Rectal smooth muscle tissue (tissue), 1 donor: Measurements from ENCODE around the gene BACH2.

Source experiments
- H3K27ac ChIP-seq: one replicate; pipeline ENCODE4 v1.7.0; 2013; ENCODE audit warnings: low read depth, low read length, inconsistent platforms
- H3K27me3 ChIP-seq: one replicate; pipeline ENCODE4 v1.7.0; 2013; ENCODE audit warnings: low read length; ENCODE audit not compliant: control insufficient read depth, insufficient read depth
- H3K36me3 ChIP-seq: one replicate; pipeline ENCODE4 v1.7.0; 2013; ENCODE audit warnings: low read length; ENCODE audit not compliant: control insufficient read depth, insufficient read depth
- H3K4me1 ChIP-seq: one replicate; pipeline ENCODE4 v1.7.0; 2013; ENCODE audit warnings: low read length; ENCODE audit not compliant: control insufficient read depth, insufficient read depth
- H3K4me3 ChIP-seq: one replicate; pipeline ENCODE4 v1.7.0; 2013; ENCODE audit warnings: low read length
- H3K9ac ChIP-seq: one replicate; pipeline ENCODE4 v1.7.0; 2013; ENCODE audit warnings: low read length

BACH2 gene

DNA sequence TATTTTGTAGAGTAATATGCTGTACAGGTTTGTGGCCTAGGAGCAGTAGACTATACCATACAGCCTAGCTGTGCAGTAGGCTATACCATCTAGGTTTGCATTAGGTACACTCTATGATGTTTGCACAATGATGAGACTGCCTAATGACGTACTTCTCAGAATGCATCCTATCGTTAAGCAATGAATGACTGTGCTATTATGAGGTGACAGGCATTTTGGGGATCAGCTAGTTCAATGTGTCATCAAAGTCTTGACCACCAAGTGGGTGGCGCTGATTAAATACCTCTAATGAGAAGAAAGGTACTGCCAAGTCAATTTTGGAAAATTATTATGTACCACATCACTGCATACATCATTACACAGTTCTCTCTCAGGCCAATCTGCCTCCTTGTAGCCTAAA lies 190.2 kb downstream of the BACH2 start:
- H3K4me1 ChIP-seq, result no peaks in the 10 kb centered on the region
- no peaks in the 10 kb centered on the region for H3K36me3 ChIP-seq
- no peak overlapping the region for H3K27ac ChIP-seq
- no peak overlapping the region for H3K9ac ChIP-seq
- no peak overlapping the region for H3K4me3 ChIP-seq
- no peaks in the 10 kb centered on the region for H3K27me3 ChIP-seq

DNA sequence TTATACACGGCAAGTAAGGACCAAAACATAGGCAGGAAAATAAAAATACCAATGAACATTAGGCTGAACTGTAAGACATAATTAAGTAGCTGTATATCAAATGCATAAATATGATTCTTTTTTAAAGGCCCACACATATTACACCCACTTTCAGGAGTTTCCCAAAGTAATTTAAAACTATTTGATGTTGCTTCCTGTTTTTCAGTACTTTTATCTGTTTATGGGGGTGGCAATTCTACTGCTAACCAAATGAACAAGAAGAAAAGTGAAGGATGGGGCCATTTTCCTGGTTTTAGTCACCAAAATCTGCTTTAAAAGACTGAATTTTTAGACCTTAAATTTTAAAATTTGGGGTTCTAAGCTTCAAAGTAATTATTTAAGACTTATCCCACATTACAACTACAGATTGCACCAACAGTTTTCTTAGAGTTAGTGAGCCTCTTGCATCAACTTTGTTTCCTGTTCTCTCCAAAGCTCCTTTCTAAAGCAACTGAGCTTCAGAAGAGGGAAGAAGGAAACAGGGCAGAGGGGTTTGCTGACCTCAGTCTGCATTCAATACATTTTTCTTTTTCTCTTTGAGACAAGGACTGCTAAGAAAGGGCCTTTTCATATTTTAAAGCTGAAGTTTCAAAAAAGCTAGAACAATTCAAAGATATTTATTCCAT lies 191.0 kb downstream of the BACH2 start:
- H3K9ac ChIP-seq, result no peak overlapping the region
- no peak overlapping the region for H3K27ac ChIP-seq
- H3K4me1 ChIP-seq, result no peaks in the 10 kb centered on the region
- H3K4me3 ChIP-seq, result no peak overlapping the region
- no peaks in the 10 kb centered on the region for H3K36me3 ChIP-seq
- H3K27me3 ChIP-seq, result no peaks in the 10 kb centered on the region

DNA sequence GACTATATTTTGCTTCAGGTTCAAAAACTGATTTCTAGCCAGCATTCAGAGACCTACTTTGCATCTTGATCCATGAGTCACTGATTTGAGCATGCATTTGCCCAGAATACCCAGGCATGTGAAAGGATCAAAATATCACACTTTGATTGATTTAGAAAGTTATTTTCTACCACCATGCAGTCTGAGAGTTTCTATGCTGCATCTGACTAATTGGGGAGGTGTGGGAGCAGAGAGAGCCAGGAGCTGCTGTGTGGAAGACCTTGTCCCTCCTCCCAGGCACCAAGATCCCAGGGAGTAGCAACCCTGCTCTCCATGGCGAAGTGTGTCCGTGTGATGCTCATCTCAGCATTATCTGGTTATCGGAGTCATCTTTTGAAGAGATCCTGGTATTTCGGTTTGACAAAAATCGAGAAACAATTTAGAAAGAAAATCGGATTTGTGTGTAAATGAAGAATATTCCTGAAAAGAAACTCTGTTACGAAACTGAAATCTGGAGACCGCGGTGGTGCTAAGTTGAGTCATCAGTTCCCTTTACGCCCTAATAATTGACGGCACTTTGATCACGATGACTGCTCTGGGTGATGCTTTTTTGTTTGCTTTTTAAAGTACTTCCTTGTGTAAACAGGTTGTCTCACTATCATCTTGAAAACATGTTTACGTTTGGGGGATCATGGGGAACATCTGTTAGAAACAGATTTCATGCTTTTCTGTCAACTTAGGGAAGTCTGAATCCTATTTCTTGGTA lies 193.4 kb downstream of the BACH2 start:
- H3K27me3 ChIP-seq, result no peaks in the 10 kb centered on the region
- no peaks in the 10 kb centered on the region for H3K4me1 ChIP-seq
- no peak overlapping the region for H3K4me3 ChIP-seq
- no peak overlapping the region for H3K9ac ChIP-seq
- no peak overlapping the region for H3K27ac ChIP-seq
- no peaks in the 10 kb centered on the region for H3K36me3 ChIP-seq

DNA sequence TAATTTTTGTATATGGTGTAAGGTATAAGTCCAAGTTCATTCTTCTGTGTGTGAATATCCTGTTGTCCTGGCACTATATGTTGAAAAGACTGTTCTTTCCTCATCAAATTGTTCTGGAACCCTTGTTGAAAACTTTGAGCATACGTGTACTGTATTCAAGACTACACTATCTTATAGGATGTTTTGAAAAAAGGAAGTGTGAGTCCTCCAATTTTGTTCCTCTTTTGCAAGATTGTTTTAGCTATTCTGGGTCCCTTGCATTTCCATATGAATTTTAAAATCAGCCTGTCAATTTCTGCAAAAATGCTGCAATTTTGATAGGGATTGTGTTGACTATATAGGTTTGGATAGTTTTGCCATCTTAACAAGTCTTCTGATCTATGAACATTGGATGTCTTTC lies 195.2 kb downstream of the BACH2 start:
- Histone ChIP-seq H3K4me3 (no peak overlapping the region), H3K36me3 (no peaks in the 10 kb centered on the region), H3K27ac (no peak overlapping the region), H3K4me1 (peaks cover 9% of the 10 kb centered on the region), H3K9ac (no peak overlapping the region), H3K27me3 (no peaks in the 10 kb centered on the region)

DNA sequence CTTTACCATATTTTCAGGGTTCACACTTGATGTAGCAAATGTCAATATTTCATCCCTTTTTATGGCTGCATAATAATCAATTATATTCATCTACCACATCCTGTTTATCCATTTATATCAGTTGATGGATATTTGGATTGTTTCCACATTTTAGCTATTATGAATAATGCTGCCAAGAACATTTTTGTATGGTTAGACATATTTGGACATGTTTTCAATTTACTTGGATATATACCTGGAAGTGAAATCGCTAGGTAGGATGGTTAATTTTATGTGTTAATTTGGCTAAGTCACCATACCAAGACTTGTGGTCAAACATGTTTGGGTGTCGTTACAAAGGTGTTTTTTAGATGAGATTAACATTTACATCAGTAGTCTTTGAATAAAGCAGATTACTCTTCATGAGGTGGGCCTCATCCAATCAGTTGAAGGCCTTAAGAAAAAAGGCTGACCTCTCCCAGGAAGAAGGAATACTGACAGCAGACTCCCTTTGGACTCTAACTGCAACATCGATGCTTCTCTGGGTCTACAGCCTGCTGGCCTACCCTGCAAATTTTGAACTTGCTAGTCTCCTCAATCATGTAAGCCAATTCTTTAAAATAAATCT lies 196.5 kb downstream of the BACH2 start:
- Histone ChIP-seq H3K9ac (no peak overlapping the region), H3K4me3 (no peak overlapping the region), H3K27me3 (no peaks in the 10 kb centered on the region), H3K36me3 (no peaks in the 10 kb centered on the region), H3K27ac (no peak overlapping the region), H3K4me1 (peaks cover 9% of the 10 kb centered on the region)

DNA sequence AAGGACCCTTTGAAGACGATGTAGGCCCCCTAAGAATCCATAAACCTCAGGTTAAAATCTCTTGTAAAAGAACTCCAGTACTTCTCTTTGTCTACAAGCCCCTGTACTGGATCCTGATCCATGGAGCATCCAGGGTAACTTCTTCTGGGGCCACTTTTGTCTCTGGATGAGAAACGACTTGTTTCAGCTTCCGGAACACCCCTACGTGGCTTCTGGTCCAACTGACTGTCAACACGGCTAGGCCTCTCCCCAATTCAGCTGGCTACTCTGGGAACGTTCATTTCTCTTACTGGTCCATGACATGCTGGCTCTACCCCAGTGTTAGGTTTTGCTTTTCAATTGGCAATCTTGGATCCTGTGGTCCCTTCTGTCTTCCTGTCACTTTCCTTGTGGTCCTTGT lies 198.0 kb downstream of the BACH2 start:
- Histone ChIP-seq H3K27ac (peak overlapping the region; percentile 65), H3K4me1 (peaks cover 9% of the 10 kb centered on the region), H3K4me3 (no peak overlapping the region), H3K9ac (no peak overlapping the region), H3K36me3 (no peaks in the 10 kb centered on the region), H3K27me3 (no peaks in the 10 kb centered on the region)

DNA sequence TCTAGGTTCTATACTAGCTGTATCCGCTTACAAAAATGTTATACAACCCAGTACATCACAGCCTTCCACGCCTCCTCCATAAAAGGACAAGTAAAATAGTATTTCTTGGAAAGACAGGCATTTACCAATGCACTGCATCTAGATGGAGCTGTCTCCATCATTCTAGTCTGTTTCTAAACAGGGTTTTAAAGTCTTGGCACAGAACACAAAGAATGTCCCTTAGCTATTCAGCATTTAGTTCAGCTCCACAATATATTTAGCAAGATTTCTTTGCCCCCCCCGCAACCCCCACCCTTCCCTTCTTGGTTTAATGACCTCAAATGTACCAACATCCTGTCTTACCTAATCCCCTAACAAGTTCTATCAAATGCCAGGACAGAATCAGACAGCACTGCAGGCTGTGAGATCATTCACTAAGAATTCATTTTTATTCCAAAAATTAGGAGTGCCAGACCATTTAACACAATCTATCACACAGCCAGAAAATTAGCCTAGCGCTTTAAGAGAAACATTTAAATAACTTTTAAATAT lies 198.6 kb downstream of the BACH2 start:
- peaks cover 9% of the 10 kb centered on the region for H3K4me1 ChIP-seq
- no peaks in the 10 kb centered on the region for H3K27me3 ChIP-seq
- no peak overlapping the region for H3K9ac ChIP-seq
- H3K36me3 ChIP-seq, result no peaks in the 10 kb centered on the region
- peak overlapping the region; percentile 65 for H3K27ac ChIP-seq
- H3K4me3 ChIP-seq, result no peak overlapping the region

DNA sequence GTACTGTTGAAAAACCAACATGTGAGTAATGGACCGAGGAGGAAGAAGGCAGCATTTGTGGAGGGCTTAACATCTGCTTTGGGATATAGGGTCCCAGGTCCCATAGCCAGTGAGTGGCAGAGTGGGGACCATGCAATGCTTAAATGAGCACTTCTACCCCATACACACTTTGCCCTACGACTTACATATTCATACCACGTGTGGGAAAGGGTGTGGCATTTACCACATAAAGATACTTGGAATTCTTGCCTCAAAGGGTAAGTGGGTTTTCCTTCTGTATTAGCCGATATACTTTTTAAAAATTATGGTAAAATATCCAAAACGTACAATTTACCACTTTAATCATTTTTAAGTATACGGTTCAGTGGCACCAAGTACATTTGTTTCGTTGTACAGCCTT lies 199.3 kb downstream of the BACH2 start:
- Histone ChIP-seq H3K36me3 (no peaks in the 10 kb centered on the region), H3K4me1 (peaks cover 9% of the 10 kb centered on the region), H3K27ac (peak overlapping the region; percentile 65), H3K9ac (no peak overlapping the region), H3K27me3 (no peaks in the 10 kb centered on the region), H3K4me3 (no peak overlapping the region)

DNA sequence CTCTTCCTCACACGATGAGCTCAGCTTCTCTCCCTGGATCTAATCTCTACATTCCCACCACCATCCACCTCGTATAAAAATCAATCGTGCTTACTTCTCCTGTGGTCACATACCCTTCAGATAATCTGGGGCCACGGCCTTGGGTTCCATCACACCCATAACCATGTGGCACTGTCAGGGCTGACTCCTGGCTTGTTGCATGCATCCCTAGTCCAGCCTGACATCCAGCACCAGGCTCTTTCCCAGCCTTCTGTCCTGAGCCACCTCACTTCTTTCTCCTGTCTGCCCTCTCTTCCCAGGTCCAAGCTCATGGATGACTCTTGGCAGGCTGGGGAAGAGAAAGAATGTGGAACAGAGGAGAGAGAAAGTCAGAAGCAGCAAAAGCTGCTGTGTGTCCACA lies 199.8 kb downstream of the BACH2 start:
- Histone ChIP-seq H3K4me3 (no peak overlapping the region), H3K9ac (no peak overlapping the region), H3K27ac (no peak overlapping the region)

DNA sequence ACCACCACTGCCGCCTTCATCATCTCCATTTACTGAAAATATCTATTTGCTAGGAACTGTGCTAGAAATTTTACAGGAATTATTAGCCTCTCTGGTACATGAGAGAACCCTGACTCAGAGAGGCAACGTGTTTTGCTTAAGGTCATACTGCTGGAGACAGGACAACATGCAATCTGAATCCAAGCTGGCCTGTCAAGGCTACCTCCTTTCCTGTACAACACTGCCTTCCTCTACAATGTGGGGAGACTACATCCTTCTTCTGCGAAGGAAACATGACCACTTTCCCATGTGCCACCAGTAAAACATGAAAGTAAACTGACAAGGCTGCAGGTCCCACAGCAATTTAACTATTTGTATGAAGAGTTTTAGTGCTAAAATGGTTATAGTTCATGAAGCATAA lies 200.9 kb downstream of the BACH2 start:
- Histone ChIP-seq H3K4me1 (peaks cover 9% of the 10 kb centered on the region), H3K9ac (no peak overlapping the region)

More for the DNA sequence above, 199.8 kb downstream of the BACH2 start:
- Histone ChIP-seq H3K27me3 (no peaks in the 10 kb centered on the region), H3K36me3 (no peaks in the 10 kb centered on the region), H3K4me1 (peaks cover 9% of the 10 kb centered on the region)

DNA sequence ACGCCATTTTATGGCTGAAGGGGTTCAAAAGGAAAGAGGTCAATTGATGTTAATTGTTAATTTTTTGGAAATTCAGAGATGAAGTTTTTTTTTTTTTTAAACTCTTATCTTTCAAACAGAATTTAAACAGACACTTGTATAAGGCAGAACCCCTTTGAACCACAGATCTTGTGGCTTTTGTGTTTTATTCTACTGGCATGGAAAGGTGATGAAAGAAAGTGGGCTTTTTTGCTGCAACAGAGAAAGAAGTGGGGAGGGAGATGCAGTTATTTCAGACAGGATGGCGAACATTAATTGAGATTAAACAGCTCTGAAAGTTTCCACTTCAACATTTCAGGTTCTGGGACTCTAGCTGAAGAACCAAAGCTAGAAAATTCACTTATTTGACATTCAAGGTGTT lies 201.5 kb downstream of the BACH2 start:
- Histone ChIP-seq H3K27ac (no peak overlapping the region), H3K4me3 (no peak overlapping the region), H3K4me1 (peaks cover 9% of the 10 kb centered on the region), H3K27me3 (no peaks in the 10 kb centered on the region), H3K36me3 (no peaks in the 10 kb centered on the region), H3K9ac (no peak overlapping the region)

More for the DNA sequence above, 200.9 kb downstream of the BACH2 start:
- no peak overlapping the region for H3K27ac ChIP-seq
- no peaks in the 10 kb centered on the region for H3K27me3 ChIP-seq
- H3K36me3 ChIP-seq, result no peaks in the 10 kb centered on the region
- H3K4me3 ChIP-seq, result no peak overlapping the region

DNA sequence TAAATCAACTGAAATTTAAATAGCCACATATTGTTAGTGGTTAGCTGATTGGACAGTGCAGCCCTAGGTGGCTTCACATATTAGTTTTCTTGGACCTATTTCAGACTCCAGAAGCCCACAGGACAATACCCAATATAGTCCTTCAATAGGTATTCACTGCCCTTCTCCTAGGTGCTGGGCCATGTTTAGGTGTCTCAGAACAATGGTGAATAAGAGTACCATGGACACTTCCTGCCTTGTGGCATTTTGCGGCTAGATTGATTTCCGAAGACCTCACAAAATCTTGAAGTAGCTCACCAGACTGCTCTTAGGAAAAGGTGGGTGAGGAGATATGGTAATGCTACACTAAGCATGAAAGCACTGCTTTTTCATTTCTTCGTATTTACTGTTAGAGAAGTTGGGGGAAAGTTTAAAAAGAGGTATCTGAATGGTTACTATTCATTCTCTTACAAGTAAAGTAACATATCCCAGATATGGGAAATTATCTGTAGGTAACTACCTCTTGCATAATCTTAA lies 203.0 kb downstream of the BACH2 start:
- Histone ChIP-seq H3K27ac (no peak overlapping the region), H3K4me3 (no peak overlapping the region), H3K9ac (no peak overlapping the region), H3K27me3 (no peaks in the 10 kb centered on the region), H3K36me3 (no peaks in the 10 kb centered on the region), H3K4me1 (peaks cover 9% of the 10 kb centered on the region)
